ENCODE data around the gene THSD4. TPM values are rescaled to one million over a fixed set of nuclear protein-coding genes. Genes with fewer than 3 reads are reported as not detected.

THSD4 gene
- total and polyA plus RNA-seq, 9 of the 15 experiments (the other 6 are each of a cell fraction or from before 2014, with no cell fraction given), result 0.04 TPM; not detected in 5

DNA sequence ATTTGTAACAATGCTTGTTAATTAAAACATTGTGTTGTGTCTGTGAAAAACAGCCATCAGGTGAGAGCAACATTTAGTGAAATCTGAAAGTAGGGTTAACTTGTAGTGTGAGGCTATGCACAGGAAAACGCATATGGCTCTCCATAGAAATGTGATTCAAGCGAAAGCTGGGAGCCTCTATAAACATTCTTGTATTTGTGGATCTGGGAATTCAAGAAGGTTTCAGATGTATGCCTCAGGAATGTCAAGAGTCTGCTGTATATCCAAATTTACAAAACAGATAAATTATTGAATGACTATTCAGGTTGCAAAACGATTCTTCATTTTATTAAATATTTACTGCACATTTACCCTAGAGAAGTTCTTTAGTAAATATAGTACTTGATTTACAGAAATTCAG, 166.0 kb downstream of the THSD4 start:
- no TSS peak for BruUV-seq (replicated peaks)
- CTCF ChIA-PET (ENCODE audit: low intra/inter-chr PET ratio), result no interaction called here
- Histone ChIP-seq H3K9me1 (ENCODE audit: control insufficient read depth, insufficient read depth, low read length) (no peaks in the 10 kb centered on the region), H3K4me2 (ENCODE audit: insufficient read depth, low read length) (no peak overlapping the region), H3K4me1 (replicated peaks in 1 of 2; ENCODE audit: control insufficient read depth in 2 of 2, insufficient read depth in 2 of 2, low read length in 2 of 2) (no peaks in the 10 kb centered on the region), H2AFZ (ENCODE audit: low read depth, low read length) (no peak overlapping the region), H4K20me1 (replicated peaks; ENCODE audit: control insufficient read depth, insufficient read depth, low read length) (no peaks in the 10 kb centered on the region), H3K79me2 (ENCODE audit: control insufficient read depth, insufficient read depth, low read length) (no peaks in the 10 kb centered on the region), H3K9ac (ENCODE audit: insufficient read depth in 1 of 2, low read depth in 2 of 2, low read length in 2 of 2) (no peak overlapping the region), H3K36me3 (ENCODE audit: control insufficient read depth, insufficient read depth, low read length) (no peaks in the 10 kb centered on the region), H3K9me3 (replicated peaks; ENCODE audit: control insufficient read depth, insufficient read depth, low read depth, low read length) (no peaks in the 10 kb centered on the region), H3K4me3 (no peak overlapping the region), H3K27ac (ENCODE audit: extremely low read depth, low read depth, low read length) (no peak overlapping the region), H3K27me3 (ENCODE audit: control insufficient read depth in 2 of 2, insufficient read depth in 2 of 2, low read length in 2 of 2) (peaks cover 0 to 8% of the 10 kb centered on the region in 2 experiments; a peak in 3 of 5 replicates)
- FAIRE-seq, result no peak
- POLR2A ChIA-PET, result no interaction called here
- ATAC-seq, result no peak
- TF ChIP-seq RBM15 (IDR thresholded peaks at IDR 0.05; ENCODE audit: insufficient read depth, low read length) (no peak), DDX20 (tag; IDR thresholded peaks at IDR 0.05; ENCODE audit: low read depth) (no peak), SLC30A9 (CRISPR knock-in tag; IDR thresholded peaks at IDR 0.05) (no peak), ZNF175 (CRISPR knock-in tag; IDR thresholded peaks at IDR 0.05; ENCODE audit: low read depth) (no peak), CHD4 (IDR thresholded peaks at IDR 0.05; ENCODE audit: insufficient read depth, insufficient replicate concordance, low read depth, low read length, poor library complexity, severe bottlenecking) (no peak), HMGXB4 (CRISPR knock-in tag; IDR thresholded peaks at IDR 0.05) (no peak), XRCC4 (IDR thresholded peaks at IDR 0.05; ENCODE audit: extremely low read depth, insufficient read depth, insufficient read length) (no peak), SMARCC2 (IDR thresholded peaks at IDR 0.05; ENCODE audit: low read depth) (no peak), CEBPG (CRISPR knock-in tag; IDR thresholded peaks at IDR 0.05) (no peak), CEBPG (tag; conservative IDR thresholded peaks at IDR 0.05 in 1 of 2, IDR thresholded peaks at IDR 0.05 in 1 of 2) (no peak), ARID3B (CRISPR knock-in tag; IDR thresholded peaks at IDR 0.05; ENCODE audit: borderline replicate concordance) (no peak), MAFK (IDR thresholded peaks at IDR 0.05; ENCODE audit: low read length) (no peak), RBM25 (IDR thresholded peaks at IDR 0.05; ENCODE audit: low read depth, low read length, severe bottlenecking) (no peak), ZNF239 (CRISPR knock-in tag; IDR thresholded peaks at IDR 0.05) (no peak)
- no peak for DNase-seq (ENCODE audit: extremely low read depth in 1 of 4, low spot score in 3 of 4)
- in situ Hi-C loops (cut with MboI), result no loop called here
- WGBS (ENCODE audit: insufficient coverage, low coverage, missing lambda C conversion rate), result 0% methylated on average over 3 of the region's 3 CpGs
- intact Hi-C loops (cut with micrococcal nuclease), result no loop called here
